GM18858 (cell line): ENCODE results near the gene TMEM145.

ENCODE experiments used
- ATAC-seq: cut with Tn5 transposase; IDR thresholded peaks from one replicate; pipeline ENCODE4 v1.9.1; 2021; ENCODE audit not compliant: unreplicated experiment

TMEM145 gene

GRCh38 chr19:42288881-42289555 is 24.1 kb upstream of the TMEM145 start:
- no peak for ATAC-seq

- ATAC-seq, result no peak
Measured at GRCh38 chr19:42289556-42290041, 23.5 kb upstream of the TMEM145 start.

DNA sequence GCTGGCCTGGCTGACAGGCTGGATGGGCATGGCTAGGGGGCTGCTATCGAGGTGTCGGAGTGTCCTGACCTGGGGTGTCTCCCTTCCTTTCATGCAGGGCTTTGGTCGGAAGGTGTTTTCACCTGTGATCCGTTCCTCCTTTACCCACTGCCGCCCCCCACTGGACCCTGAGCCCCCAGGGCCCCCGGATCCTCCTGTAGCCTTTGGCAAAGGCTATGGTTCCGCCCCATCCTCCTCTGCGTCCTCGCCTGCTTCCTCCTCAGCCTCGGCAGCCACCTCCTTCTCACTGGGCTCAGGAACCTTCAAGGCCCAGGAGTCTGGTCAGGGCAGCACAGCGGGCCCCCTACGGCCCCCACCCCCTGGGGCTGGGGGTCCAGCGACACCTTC is 23.0 kb upstream of the TMEM145 start:
- ATAC-seq, result no peak

DNA sequence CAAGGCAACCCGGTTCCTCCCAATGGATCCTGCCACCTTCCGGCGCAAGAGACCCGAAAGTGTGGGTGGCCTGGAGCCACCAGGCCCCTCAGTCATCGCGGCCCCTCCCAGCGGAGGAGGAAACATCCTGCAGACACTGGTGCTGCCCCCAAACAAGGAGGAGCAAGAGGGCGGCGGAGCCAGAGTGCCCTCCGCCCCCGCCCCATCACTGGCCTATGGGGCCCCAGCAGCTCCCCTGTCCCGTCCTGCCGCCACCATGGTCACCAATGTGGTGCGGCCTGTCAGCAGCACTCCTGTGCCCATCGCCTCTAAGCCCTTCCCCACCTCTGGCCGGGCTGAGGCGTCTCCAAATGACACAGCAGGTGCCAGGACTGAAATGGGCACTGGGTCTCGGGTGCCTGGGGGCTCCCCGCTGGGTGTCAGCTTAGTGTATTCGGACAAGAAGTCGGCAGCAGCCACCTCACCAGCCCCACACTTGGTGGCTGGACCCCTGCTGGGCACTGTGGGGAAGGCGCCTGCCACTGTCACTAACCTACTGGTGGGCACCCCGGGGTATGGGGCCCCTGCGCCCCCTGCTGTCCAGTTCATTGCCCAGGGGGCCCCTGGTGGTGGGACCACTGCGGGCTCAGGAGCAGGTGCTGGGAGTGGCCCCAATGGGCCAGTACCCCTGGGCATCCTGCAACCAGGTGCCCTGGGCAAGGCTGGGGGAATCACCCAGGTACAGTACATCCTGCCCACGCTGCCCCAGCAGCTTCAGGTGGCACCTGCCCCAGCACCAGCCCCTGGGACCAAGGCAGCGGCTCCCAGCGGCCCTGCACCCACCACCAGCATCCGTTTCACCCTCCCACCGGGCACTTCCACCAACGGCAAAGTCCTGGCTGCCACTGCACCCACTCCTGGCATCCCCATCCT is 22.3 kb upstream of the TMEM145 start:
- ATAC-seq, result no peak

GRCh38 chr19:42291435-42291810 is 21.7 kb upstream of the TMEM145 start:
- ATAC-seq, result no peak

GRCh38 chr19:42292042-42292960 is 20.8 kb upstream of the TMEM145 start:
- ATAC-seq, result no peak

GRCh38 chr19:42292963-42293362 is 20.1 kb upstream of the TMEM145 start:
- ATAC-seq, result no peak

- ATAC-seq, result no peak
Measured at GRCh38 chr19:42293540-42293939, 19.6 kb upstream of the TMEM145 start.

DNA sequence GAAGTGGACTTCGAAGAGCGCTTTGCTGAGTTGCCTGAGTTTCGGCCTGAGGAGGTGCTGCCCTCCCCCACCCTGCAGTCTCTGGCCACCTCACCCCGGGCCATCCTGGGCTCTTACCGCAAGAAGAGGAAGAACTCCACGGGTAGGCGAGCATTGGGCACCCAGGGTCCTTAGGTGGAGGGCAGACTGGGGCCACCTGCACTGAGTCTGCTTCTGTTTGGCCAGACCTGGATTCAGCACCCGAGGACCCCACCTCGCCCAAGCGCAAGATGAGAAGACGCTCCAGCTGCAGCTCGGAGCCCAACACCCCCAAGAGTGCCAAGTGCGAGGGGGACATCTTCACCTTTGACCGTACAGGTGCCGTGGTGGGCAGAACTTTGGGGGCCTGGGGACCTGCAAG is 19.2 kb upstream of the TMEM145 start:
- ATAC-seq, result no peak

- ATAC-seq, result no peak
Measured at GRCh38 chr19:42294471-42295137, 18.5 kb upstream of the TMEM145 start.

GRCh38 chr19:42295342-42295741 is 17.8 kb upstream of the TMEM145 start:
- ATAC-seq, result no peak

DNA sequence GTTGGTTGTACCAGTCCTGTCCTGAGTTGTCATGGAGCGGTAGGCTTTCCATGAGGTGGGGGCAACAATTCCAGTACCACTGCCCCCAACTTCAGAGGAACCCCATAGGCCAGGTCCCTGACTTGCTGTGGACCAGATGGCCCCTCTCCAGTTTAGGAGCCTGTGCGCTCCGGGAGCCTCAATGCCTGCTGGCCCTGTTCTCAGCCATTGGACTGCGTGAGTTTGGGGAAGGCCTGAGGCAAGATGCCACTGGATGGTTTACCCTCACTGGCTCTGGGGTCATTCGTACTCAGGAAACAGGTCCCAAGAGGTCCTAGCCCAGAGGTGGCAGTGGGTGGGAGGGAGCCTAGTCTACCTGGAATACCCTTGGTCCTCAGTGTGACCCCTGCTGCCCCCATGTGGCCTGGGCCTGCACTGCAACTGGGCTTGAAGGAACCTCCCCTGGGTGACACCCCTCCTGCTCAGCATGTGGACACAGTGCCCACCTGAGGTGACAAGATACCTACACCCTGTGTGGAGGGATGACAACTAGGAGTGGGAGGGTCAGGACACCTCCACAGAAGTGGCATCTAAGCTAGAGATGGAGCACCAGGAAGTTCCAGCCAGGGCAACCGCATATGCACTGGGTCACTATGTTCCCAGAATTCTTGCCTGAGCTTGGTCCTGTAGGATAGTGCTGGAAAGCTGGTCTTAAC is 17.1 kb upstream of the TMEM145 start:
- ATAC-seq, result no peak

DNA sequence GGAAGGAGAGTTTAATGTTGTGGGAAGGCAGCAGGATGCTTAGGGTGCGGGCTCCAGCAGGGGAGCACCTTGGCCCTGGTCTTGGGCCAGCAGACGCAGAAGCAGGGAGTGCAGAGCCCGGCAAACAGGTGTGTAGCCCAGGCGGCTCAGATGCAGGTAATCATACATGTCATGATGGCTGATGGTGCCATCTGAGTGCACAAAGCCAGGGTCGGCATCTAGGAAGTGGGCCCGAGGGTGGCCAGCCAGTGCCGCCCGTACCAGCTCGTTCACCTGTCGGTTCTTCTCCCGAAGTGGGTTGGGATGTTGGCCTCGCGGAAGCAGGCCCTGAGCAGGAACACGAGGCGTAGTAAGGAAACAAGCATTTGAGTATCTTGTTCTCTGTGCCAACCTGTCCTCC is 16.1 kb upstream of the TMEM145 start:
- ATAC-seq, result no peak

DNA sequence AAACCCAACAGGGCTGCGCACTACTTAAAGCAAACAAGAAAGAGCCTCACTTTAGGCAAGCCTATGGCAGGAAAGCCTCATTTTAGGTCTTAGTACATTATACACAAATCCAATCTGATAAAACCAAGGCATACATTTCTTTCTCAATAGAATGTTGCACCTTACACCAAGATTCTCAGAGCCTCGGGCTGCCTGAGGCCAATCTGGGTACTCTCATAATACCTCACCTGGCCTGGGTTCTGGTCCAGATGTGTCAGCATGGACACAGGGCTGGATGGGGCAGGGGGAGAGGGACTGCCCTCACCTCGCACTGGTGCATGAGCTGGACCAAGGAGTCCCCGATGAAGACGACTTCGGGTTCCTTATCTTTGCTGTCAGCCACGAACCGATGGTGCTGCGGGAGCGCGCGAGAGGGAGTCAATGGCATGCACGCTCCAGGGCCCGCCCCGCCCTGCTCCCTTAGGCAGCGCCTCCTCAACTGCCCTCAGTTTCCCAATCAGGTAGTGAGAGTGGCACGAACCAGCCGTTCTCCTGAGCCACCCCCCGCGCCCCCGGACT is 11.4 kb upstream of the TMEM145 start, which contains the start of gene PRR19:
Gene PRR19 (plus strand): TSS at position 487 of the 558 bp plus-strand sequence. CDS start 7,453 bp downstream, outside the sequence.
- no peak for ATAC-seq

DNA sequence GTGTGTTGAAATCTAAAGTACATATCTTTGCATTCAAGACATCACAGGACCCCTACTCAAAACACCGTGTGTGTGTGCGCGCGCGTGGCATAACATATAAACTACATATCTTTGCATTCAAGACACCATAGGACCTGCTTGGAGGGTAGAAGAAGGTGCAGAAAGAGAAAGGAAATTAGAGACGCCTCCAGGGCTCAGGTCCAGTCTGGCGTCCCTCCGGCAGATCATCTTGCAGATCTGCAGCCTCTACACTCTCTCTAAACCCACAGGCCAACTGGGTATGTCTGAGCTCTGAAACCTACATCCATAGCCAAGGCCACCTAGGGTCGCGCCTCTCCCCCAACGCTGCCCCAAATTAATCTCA is 10.0 kb upstream of the TMEM145 start:
- ATAC-seq, result no peak

DNA sequence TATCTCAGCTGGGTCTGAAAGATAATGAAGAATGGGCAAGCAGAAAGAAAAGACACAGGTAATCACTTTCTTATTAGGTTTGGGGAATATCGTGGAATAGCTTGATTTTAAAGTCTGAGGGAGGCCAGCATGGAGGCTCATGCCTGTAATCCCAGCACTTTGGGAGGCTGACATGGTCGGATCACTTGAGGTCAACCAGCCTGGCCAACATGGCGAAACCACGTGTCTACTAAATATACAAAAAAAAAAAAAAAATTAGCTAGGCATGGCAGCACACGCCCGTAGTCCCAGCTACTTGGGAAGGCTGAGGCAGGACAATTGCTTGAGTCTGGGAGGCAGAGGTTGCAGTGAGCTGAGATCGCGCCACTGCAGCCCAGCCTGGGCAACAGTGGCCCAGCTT is 9.2 kb upstream of the TMEM145 start:
- no peak for ATAC-seq

DNA sequence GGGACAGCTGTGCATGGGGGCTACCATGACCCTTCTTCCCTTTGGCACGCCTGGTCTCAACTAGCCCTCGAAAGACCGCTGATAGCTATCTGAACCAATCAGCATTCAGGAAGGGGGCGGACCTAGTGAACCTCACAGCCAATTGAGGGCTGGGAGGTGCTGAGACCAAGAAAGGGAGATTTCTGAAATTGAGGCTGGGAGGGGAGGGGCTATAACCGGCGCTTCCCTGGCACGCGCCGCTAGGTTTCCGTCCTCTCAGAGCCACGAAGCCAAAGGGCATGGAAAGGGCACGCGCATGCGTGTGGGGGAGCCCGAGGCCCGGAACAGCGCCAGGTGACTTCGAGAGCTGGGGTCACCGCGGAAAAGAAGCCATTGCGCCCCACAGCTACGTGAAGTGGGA is 6.5 kb upstream of the TMEM145 start:
- ATAC-seq, result no peak

- ATAC-seq, result no peak
Measured at GRCh38 chr19:42309686-42310085, 3.4 kb upstream of the TMEM145 start.

GRCh38 chr19:42311657-42312056 is 1.5 kb upstream of the TMEM145 start:
- no peak for ATAC-seq

DNA sequence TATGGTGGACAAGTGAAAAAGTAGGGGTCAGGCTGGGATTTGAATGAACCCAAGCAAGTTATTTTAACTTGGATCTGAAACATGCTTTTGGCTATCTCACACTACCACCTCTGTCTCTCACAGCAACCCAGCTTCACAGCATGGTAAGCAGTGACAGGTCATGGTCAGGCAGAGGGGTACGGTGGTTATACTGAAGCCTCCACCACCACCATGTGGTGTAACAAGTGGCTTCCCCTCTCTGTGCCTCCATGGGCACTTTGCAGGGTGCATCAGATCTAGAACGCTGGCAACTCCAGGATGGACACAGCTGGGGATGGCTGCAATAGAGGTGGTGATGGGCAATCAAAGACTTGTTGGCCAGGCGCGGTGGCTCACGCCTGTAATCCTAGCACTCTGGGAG is 739 bp upstream of the TMEM145 start:
- no peak for ATAC-seq
